MM.1S (cell line): ENCODE data around the gene MSRB1.

ENCODE experiments used
- DNase-seq: peaks from one replicate; pipeline ENCODE4 v3.0.0-alpha.2; 2015
- H2AFZ ChIP-seq: fragments of 300-600 bp; sonication (generic); 2 replicates; pipeline ENCODE4 v1.6.0; 2016; ENCODE audit warnings: antibody characterized with exemption, low read length
- H3F3A ChIP-seq: fragments of 300-600 bp; sonication (generic); 2 replicates; pipeline ENCODE4 v1.6.1; 2016; ENCODE audit warnings: mild to moderate bottlenecking, antibody characterized with exemption, low read length, moderate library complexity, mixed read lengths; ENCODE audit not compliant: insufficient read depth
- H3K27ac ChIP-seq: fragments of 300-600 bp; sonication (generic); 2 replicates; pipeline ENCODE4 v1.5.1; 2016; ENCODE audit warnings: mild to moderate bottlenecking, low read length
- H3K27me3 ChIP-seq: fragments of 300-600 bp; sonication (generic); replicated peaks from 2 replicates; pipeline ENCODE4 v1.6.0; 2016; ENCODE audit warnings: low read length; ENCODE audit not compliant: insufficient read depth
- H3K36me3 ChIP-seq: fragments of 300-600 bp; sonication (generic); replicated peaks from 2 replicates; pipeline ENCODE4 v1.6.1; 2016; ENCODE audit warnings: mild to moderate bottlenecking, low read length, mixed read lengths; ENCODE audit not compliant: insufficient read depth
- H3K4me1 ChIP-seq: fragments of 300-600 bp; sonication (generic); 2 replicates; pipeline ENCODE4 v1.6.1; 2016; ENCODE audit warnings: low read length, mixed read lengths
- H3K4me2 ChIP-seq: fragments of 300-600 bp; sonication (generic); 2 replicates; pipeline ENCODE4 v1.6.0; 2016; ENCODE audit warnings: low read depth, low read length
- H3K4me3 ChIP-seq: fragments of 300-600 bp; sonication (generic); 2 replicates; pipeline ENCODE4 v1.5.1; 2016; ENCODE audit warnings: low read length, mixed read lengths
- H3K79me2 ChIP-seq: fragments of 300-600 bp; sonication (generic); 2 replicates; pipeline ENCODE4 v1.6.1; 2016; ENCODE audit warnings: mixed run types, low read length, mixed read lengths
- H3K9ac ChIP-seq: fragments of 300-600 bp; sonication (generic); 2 replicates; pipeline ENCODE4 v1.6.1; 2016; ENCODE audit warnings: low read length, mixed read lengths
- H3K9me2 ChIP-seq: fragments of 300-600 bp; sonication (generic); replicated peaks from 2 replicates; pipeline ENCODE4 v1.6.1; 2016; ENCODE audit warnings: mild to moderate bottlenecking, low read length, mixed read lengths; ENCODE audit not compliant: insufficient read depth
- H3K9me3 ChIP-seq: fragments of 300-600 bp; sonication (generic); replicated peaks from 2 replicates; pipeline ENCODE4 v1.6.1; 2016; ENCODE audit warnings: mild to moderate bottlenecking, low read length, mixed read lengths; ENCODE audit not compliant: insufficient read depth
- H4K20me1 ChIP-seq: fragments of 300-600 bp; sonication (generic); 2 replicates; pipeline ENCODE4 v1.6.1; 2016; ENCODE audit warnings: mild to moderate bottlenecking, low read length, moderate library complexity, mixed read lengths; ENCODE audit not compliant: insufficient read depth
- CTCF ChIP-seq: fragments of 300-600 bp; sonication (generic); IDR thresholded peaks from 2 replicates; pipeline ENCODE4 v1.5.1; 2016; ENCODE audit warnings: antibody characterized with exemption, low read length, mixed read lengths
- EZH2 ChIP-seq: fragments of 300-600 bp; sonication (generic); optimal IDR thresholded peaks from 2 replicates; pipeline ENCODE3; 2017; ENCODE audit warnings: low read depth, mild to moderate bottlenecking, antibody characterized with exemption, low read length, mixed read lengths
- EZH2phosphoT487 ChIP-seq: fragments of 300-600 bp; sonication (generic); IDR thresholded peaks from 2 replicates; pipeline ENCODE4 v1.6.1; 2018; ENCODE audit warnings: antibody characterized with exemption, low read length

MSRB1 gene

DNA sequence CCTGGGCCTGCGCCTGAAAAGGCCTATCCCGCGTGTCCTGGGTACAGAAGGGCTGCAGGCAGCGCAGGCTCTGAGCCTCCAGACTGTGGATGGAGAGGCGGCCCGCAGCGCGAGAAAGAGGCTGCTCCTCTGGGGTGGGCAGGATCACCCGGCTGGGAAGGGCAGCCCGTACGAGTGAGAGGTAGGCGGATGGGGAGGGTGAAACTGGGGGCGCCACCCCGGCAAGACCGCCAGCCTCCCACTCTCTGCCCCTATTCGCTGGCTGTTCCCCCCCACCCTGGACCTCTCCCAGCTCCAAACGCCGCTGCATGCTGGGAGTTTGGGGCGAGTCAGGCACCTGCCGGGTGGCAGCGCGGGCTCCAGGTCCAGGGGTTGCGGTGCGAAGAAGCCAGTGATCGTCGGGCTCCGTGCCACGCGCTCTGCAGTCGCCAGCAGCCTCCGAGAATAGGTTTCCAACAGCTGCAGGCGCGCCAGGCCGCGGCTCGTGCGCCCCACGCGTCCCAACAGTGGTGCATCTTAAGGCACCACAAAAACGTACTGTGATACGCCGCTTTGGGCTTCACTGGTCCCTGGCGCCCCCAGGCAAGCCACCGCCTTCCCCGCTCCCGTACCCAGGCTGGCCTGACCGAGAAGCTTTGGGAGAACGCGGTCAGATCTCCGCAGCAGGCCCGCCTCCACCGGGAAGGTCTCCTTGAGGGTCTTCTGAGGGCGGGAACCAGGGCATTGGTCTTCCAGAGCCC is 37.2 kb upstream of the MSRB1 start:
- H3K4me3 ChIP-seq, result no peak overlapping the region
- no peaks in the 10 kb centered on the region for H3K36me3 ChIP-seq
- no peaks in the 10 kb centered on the region for H3K9me3 ChIP-seq
- no peaks in the 10 kb centered on the region for H3K9me2 ChIP-seq
- no peak overlapping the region for H2AFZ ChIP-seq
- no peak overlapping the region for H3K27ac ChIP-seq
- H4K20me1 ChIP-seq, result no peaks in the 10 kb centered on the region
- no peak overlapping the region for H3K4me2 ChIP-seq
- no peak overlapping the region for H3K9ac ChIP-seq
- no peak for DNase-seq
- H3K27me3 ChIP-seq, result peaks cover 39% of the 10 kb centered on the region
- TF ChIP-seq EZH2 (no peak), EZH2phosphoT487 (no peak)
- H3K4me1 ChIP-seq, result peaks cover 9% of the 10 kb centered on the region
- peaks cover 26% of the 10 kb centered on the region for H3F3A ChIP-seq
- H3K79me2 ChIP-seq, result peaks cover 8% of the 10 kb centered on the region

- H3K9ac ChIP-seq, result no peak overlapping the region
- H2AFZ ChIP-seq, result no peak overlapping the region
- 0 out of 2 replicates have a peak, but pooled peaks cover 3% of the 10 kb centered on the region for H3K4me1 ChIP-seq
- H3K27me3 ChIP-seq, result peaks cover 39% of the 10 kb centered on the region
- H3K9me2 ChIP-seq, result no peaks in the 10 kb centered on the region
- no peak for DNase-seq
- no peak overlapping the region for H3K27ac ChIP-seq
- peaks cover 19% of the 10 kb centered on the region for H3F3A ChIP-seq
- no peaks in the 10 kb centered on the region for H3K36me3 ChIP-seq
- no peak overlapping the region for H3K4me2 ChIP-seq
- peaks cover under 1% of the 10 kb centered on the region; the same call in 1 of the 2 replicates for H3K79me2 ChIP-seq
- TF ChIP-seq EZH2, result no peak
- TF ChIP-seq CTCF, result no peak
- TF ChIP-seq EZH2phosphoT487, result no peak
- H3K4me3 ChIP-seq, result no peak overlapping the region
- no peaks in the 10 kb centered on the region for H4K20me1 ChIP-seq
- H3K9me3 ChIP-seq, result no peaks in the 10 kb centered on the region
These were observed 36.5 kb upstream of the MSRB1 start for GRCh38 chr16:1979271-1980029.

DNA sequence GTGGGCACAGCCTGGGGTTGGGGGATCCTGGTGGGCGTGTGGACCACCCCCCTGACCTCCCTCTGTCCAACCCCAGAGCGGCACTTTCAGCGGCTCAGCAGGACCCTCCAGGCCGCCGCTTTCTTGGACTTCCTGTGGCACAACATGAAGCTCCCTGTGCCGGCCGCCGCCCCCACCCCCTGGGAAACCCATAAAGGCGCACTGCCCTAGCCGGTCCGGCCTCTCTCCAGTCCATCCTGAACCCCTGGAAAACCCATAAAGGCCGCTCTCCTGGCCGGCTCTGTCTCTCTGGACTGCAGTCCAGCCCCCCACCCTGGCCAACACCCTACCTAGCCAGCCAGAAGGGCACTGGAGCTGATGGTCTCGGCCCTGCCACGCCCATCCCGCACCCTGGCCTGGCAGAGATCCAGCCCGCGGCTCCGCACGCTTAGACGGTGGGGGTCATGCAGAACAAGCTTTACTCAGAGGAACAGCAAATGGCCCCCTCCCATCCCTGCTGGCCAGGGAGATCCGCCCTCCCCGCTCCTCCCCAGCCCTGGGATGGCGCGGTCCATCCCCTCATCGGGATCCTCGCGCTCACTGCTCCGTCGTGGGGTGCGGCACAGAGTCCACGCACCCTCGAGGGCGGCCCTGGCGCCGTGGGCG is 35.6 kb upstream of the MSRB1 start:
- H3K9ac ChIP-seq, result no peak overlapping the region
- H3K36me3 ChIP-seq, result no peaks in the 10 kb centered on the region
- no peak overlapping the region for H3K27ac ChIP-seq
- H3K9me2 ChIP-seq, result no peaks in the 10 kb centered on the region
- H3K4me2 ChIP-seq, result no peak overlapping the region
- H3K4me3 ChIP-seq, result no peak overlapping the region
- H3K9me3 ChIP-seq, result no peaks in the 10 kb centered on the region
- TF ChIP-seq EZH2phosphoT487 (no peak), EZH2 (no peak), CTCF (no peak)
- no peaks in the 10 kb centered on the region for H4K20me1 ChIP-seq
- H3K4me1 ChIP-seq, result 0 out of 2 replicates have a peak, but pooled peaks cover 3% of the 10 kb centered on the region
- H3K79me2 ChIP-seq, result peaks cover 5% of the 10 kb centered on the region
- peaks cover 39% of the 10 kb centered on the region for H3K27me3 ChIP-seq
- H2AFZ ChIP-seq, result no peak overlapping the region
- DNase-seq, result no peak
- H3F3A ChIP-seq, result peaks cover 16% of the 10 kb centered on the region
